ENCODE measurements around the gene GPR162.

DNA sequence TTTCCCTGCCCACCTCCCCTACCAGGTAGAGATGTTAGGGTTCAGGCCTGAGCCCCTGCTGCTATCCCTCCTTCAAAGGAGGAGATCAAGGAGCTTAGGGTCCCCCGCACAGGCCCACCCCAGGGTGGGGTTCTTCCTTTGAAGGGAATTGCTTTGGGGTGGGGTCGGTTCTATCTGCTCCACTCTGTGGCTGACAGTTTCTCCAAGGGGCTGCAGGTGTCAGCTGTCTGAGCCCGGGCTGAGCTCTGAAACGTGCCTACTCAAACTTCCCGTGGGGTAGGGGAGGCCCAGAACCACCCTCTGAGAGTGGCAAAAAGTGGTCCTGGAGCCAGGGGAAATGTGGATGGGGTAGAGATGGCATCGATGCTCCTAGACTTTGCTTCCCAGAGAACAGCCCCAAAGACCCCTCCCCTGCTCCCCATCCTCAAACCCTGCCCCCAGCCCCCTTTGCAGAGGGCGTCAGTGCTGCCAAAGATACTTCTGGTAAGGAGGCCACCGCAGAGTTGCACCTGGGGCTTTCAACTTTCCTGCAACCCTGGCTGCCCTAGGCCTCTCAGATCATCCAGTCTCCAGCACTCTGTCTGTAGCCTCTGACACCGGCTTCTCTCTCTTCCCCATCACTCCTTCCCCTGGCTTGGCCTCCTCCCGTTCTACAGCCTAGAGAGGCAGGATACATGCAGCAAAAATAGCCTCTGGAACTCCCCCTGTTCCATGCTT lies 38.6 kb upstream of the GPR162 start:
- TF ChIP-seq, protein P1, sequence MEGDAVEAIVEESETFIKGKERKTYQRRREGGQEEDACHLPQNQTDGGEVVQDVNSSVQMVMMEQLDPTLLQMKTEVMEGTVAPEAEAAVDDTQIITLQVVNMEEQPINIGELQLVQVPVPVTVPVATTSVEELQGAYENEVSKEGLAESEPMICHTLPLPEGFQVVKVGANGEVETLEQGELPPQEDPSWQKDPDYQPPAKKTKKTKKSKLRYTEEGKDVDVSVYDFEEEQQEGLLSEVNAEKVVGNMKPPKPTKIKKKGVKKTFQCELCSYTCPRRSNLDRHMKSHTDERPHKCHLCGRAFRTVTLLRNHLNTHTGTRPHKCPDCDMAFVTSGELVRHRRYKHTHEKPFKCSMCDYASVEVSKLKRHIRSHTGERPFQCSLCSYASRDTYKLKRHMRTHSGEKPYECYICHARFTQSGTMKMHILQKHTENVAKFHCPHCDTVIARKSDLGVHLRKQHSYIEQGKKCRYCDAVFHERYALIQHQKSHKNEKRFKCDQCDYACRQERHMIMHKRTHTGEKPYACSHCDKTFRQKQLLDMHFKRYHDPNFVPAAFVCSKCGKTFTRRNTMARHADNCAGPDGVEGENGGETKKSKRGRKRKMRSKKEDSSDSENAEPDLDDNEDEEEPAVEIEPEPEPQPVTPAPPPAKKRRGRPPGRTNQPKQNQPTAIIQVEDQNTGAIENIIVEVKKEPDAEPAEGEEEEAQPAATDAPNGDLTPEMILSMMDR (IDR thresholded peaks at IDR 0.05; ENCODE audit: low read depth, low read length, poor library complexity, severe bottlenecking) = no peak
- no peak for TF ChIP-seq EZH2phosphoT487 (IDR thresholded peaks at IDR 0.05; ENCODE audit: borderline replicate concordance, low read length)
